ENCODE results near the gene CALHM5.
"Not testable (repeated sequence)": the region's sequence is repeated elsewhere in the genome, so short reads cannot be mapped to it uniquely, and the experiment has no call there.

The CALHM5 gene

GRCh38 chr6:116483616-116484015 lies 27.8 kb upstream of the CALHM5 start:
- DNase-seq (ENCODE audit: low read depth, low spot score): no peak
- H3K4me3 ChIP-seq (ENCODE audit: low read depth, low read length): no peak overlapping the region
- no peak for TF ChIP-seq CTCF (IDR thresholded peaks at IDR 0.05; ENCODE audit: low read depth, low read length)
- in situ Hi-C loops (cut with HindIII; ENCODE audit: low sequenced_read_pairs): no loop called here

- no peak for TF ChIP-seq CTCF (IDR thresholded peaks at IDR 0.05; ENCODE audit: low read depth, low read length)
- in situ Hi-C loops (cut with HindIII; ENCODE audit: low sequenced_read_pairs): no loop called here
- no peak overlapping the region for H3K4me3 ChIP-seq (ENCODE audit: low read depth, low read length)
- no peak for DNase-seq (ENCODE audit: low read depth, low spot score)
Observed at GRCh38 chr6:116485559-116486184, 25.8 kb upstream of the CALHM5 start.

GRCh38 chr6:116491610-116492330 lies 19.7 kb upstream of the CALHM5 start:
- DNase-seq (ENCODE audit: low read depth, low spot score): no peak
- H3K4me3 ChIP-seq (ENCODE audit: low read depth, low read length): no peak overlapping the region
- TF ChIP-seq CTCF (IDR thresholded peaks at IDR 0.05; ENCODE audit: low read depth, low read length): no peak
- in situ Hi-C loops (cut with HindIII; ENCODE audit: low sequenced_read_pairs): no loop called here

- no peak for TF ChIP-seq CTCF (IDR thresholded peaks at IDR 0.05; ENCODE audit: low read depth, low read length)
- DNase-seq (ENCODE audit: low read depth, low spot score): peak; percentile 10
- in situ Hi-C loops (cut with HindIII; ENCODE audit: low sequenced_read_pairs): no loop called here
- no peak overlapping the region for H3K4me3 ChIP-seq (ENCODE audit: low read depth, low read length)
Observed at GRCh38 chr6:116492331-116493067, 18.9 kb upstream of the CALHM5 start.

- DNase-seq (ENCODE audit: low read depth, low spot score); in situ Hi-C loops (cut with HindIII; ENCODE audit: low sequenced_read_pairs); H3K4me3 ChIP-seq (ENCODE audit: low read depth, low read length): not testable (repeated sequence)
Observed at GRCh38 chr6:116495161-116495560, 16.3 kb upstream of the CALHM5 start.

GRCh38 chr6:116497113-116497676 lies 14.2 kb upstream of the CALHM5 start:
- no peak overlapping the region for H3K4me3 ChIP-seq (ENCODE audit: low read depth, low read length)
- no peak for DNase-seq (ENCODE audit: low read depth, low spot score)
- TF ChIP-seq CTCF (IDR thresholded peaks at IDR 0.05; ENCODE audit: low read depth, low read length): no peak
- in situ Hi-C loops (cut with HindIII; ENCODE audit: low sequenced_read_pairs): no loop called here

Data from astrocyte of the spinal cord (primary cell).